Stimulated activated naive B cell treated with anti-CD40 and anti-IgM and Interleukin-4, amounts not matched to agents 10 μg/mL and 1 μg/mL and 100 μg/mL, for 72 hours (primary cell): ENCODE data around the gene CDAN1.

Experiments used
- ATAC-seq, 2 donors: fragments of 150-1000 bp; cut with Tn5 transposase; replicated peaks; 2 replicates each; pipeline ENCODE4 v1.10.0; 2021; ENCODE audit warnings: moderate library complexity in 1 of 2
- DNase-seq: peaks from one replicate; pipeline ENCODE4 v3.0.0; 2021
- H3K27ac Mint-ChIP-seq: one replicate; pipeline ENCODE4 v1.8.0; 2022; ENCODE audit warnings: mild to moderate bottlenecking, mixed read lengths
- H3K27me3 Mint-ChIP-seq, 2 donors: one replicate each; pipeline ENCODE4 v1.8.0; 2022; ENCODE audit warnings: mixed read lengths in 2 of 2
- H3K36me3 Mint-ChIP-seq, 2 donors: one replicate each; pipeline ENCODE4 v1.8.0; 2022; ENCODE audit warnings: mixed read lengths in 2 of 2, mild to moderate bottlenecking in 1 of 2
- H3K4me1 Mint-ChIP-seq, 2 donors: one replicate each; pipeline ENCODE4 v1.8.0; 2022; ENCODE audit warnings: mixed read lengths in 2 of 2, mild to moderate bottlenecking in 1 of 2
- H3K4me3 Mint-ChIP-seq, 2 donors: one replicate each; pipeline ENCODE4 v1.8.0; 2022; ENCODE audit warnings: mild to moderate bottlenecking in 2 of 2, mixed read lengths in 2 of 2, moderate library complexity in 1 of 2
- H3K9me3 Mint-ChIP-seq, 2 donors: one replicate each; pipeline ENCODE4 v1.8.0; 2022; ENCODE audit warnings: mixed read lengths in 2 of 2, mild to moderate bottlenecking in 1 of 2

CDAN1 gene

GRCh38 chr15:42742149-42742548 is 5.2 kb upstream of the CDAN1 start:
- Mint-ChIP-seq H3K27ac (no peak overlapping the region), H3K36me3 (peaks cover 7 to 10% of the 10 kb centered on the region in 2 donors), H3K4me3 (no peak overlapping the region), H3K27me3 (no peaks in the 10 kb centered on the region), H3K9me3 (no peaks in the 10 kb centered on the region), H3K4me1 (peaks cover 0 to 5% of the 10 kb centered on the region in 2 donors)
- ATAC-seq (no peak), DNase-seq (no peak)

GRCh38 chr15:42741710-42742109 is 4.8 kb upstream of the CDAN1 start:
- ATAC-seq (no peak), DNase-seq (no peak)
- Mint-ChIP-seq H3K4me1 (peaks cover 0 to 5% of the 10 kb centered on the region in 2 donors), H3K27ac (no peak overlapping the region), H3K27me3 (no peaks in the 10 kb centered on the region), H3K9me3 (no peaks in the 10 kb centered on the region), H3K36me3 (peaks cover 7 to 10% of the 10 kb centered on the region in 2 donors), H3K4me3 (no peak overlapping the region)

- no peak for DNase-seq
- H3K27ac Mint-ChIP-seq = peak overlapping the region; percentile 81
Measured at GRCh38 chr15:42737529-42738328, 801 bp upstream of the CDAN1 start.

GRCh38 chr15:42736178-42736792 is 643 bp downstream of the CDAN1 start:
- peak; percentile 43 to 47 for ATAC-seq
- Mint-ChIP-seq H3K4me3 (peak overlapping the region; percentile 84 to 90), H3K9me3 (no peaks in the 10 kb centered on the region), H3K27ac (peak overlapping the region; percentile 51), H3K36me3 (peaks cover 20 to 27% of the 10 kb centered on the region in 2 donors), H3K27me3 (no peaks in the 10 kb centered on the region), H3K4me1 (peaks cover 7 to 24% of the 10 kb centered on the region in 2 donors)
- DNase-seq = no peak

More at GRCh38 chr15:42737529-42738328, 801 bp upstream of the CDAN1 start:
- peaks cover 7 to 24% of the 10 kb centered on the region in 2 donors for H3K4me1 Mint-ChIP-seq
- no peak for ATAC-seq
- H3K4me3 Mint-ChIP-seq = peak overlapping the region; percentile 82 to 90
- no peaks in the 10 kb centered on the region for H3K27me3 Mint-ChIP-seq
- no peaks in the 10 kb centered on the region for H3K9me3 Mint-ChIP-seq
- peaks cover 11 to 13% of the 10 kb centered on the region in 2 donors for H3K36me3 Mint-ChIP-seq

GRCh38 chr15:42735382-42736165 is 1.4 kb downstream of the CDAN1 start:
- DNase-seq (no peak), ATAC-seq (no peak)
- H3K4me1 Mint-ChIP-seq = peaks cover 7 to 24% of the 10 kb centered on the region in 2 donors
- peaks cover 24 to 32% of the 10 kb centered on the region in 2 donors for H3K36me3 Mint-ChIP-seq
- no peaks in the 10 kb centered on the region for H3K9me3 Mint-ChIP-seq
- H3K27ac Mint-ChIP-seq = peak overlapping the region; percentile 17
- H3K4me3 Mint-ChIP-seq = peak overlapping the region; percentile 84 to 90
- no peaks in the 10 kb centered on the region for H3K27me3 Mint-ChIP-seq

- ATAC-seq (no peak), DNase-seq (no peak)
- Mint-ChIP-seq H3K27me3 (no peaks in the 10 kb centered on the region), H3K4me3 (peak overlapping the region in 1 of 2 donors; percentile 11), H3K36me3 (peaks cover 35 to 42% of the 10 kb centered on the region in 2 donors), H3K4me1 (peaks cover 10 to 24% of the 10 kb centered on the region in 2 donors), H3K27ac (no peak overlapping the region), H3K9me3 (no peaks in the 10 kb centered on the region)
Measured at GRCh38 chr15:42734076-42734672, 2.8 kb downstream of the CDAN1 start.

GRCh38 chr15:42733027-42733426 is 3.9 kb downstream of the CDAN1 start:
- peaks cover 41 to 50% of the 10 kb centered on the region in 2 donors for H3K36me3 Mint-ChIP-seq
- no peak overlapping the region for H3K4me3 Mint-ChIP-seq
- DNase-seq (no peak), ATAC-seq (no peak)
- H3K9me3 Mint-ChIP-seq = no peaks in the 10 kb centered on the region
- no peaks in the 10 kb centered on the region for H3K27me3 Mint-ChIP-seq
- peak overlapping the region; percentile 31 for H3K27ac Mint-ChIP-seq
- H3K4me1 Mint-ChIP-seq = peaks cover 10 to 24% of the 10 kb centered on the region in 2 donors

GRCh38 chr15:42732095-42732827 is 4.7 kb downstream of the CDAN1 start:
- Mint-ChIP-seq H3K27me3 (no peaks in the 10 kb centered on the region), H3K9me3 (no peaks in the 10 kb centered on the region), H3K36me3 (peaks cover 44 to 57% of the 10 kb centered on the region in 2 donors), H3K27ac (no peak overlapping the region), H3K4me3 (no peak overlapping the region), H3K4me1 (peaks cover 10 to 19% of the 10 kb centered on the region in 2 donors)
- no peak for ATAC-seq
- no peak for DNase-seq

GRCh38 chr15:42731461-42731860 is 5.5 kb downstream of the CDAN1 start:
- Mint-ChIP-seq H3K36me3 (peaks cover 50 to 59% of the 10 kb centered on the region in 2 donors), H3K4me1 (peaks cover 10 to 19% of the 10 kb centered on the region in 2 donors), H3K9me3 (no peaks in the 10 kb centered on the region), H3K27ac (no peak overlapping the region), H3K27me3 (no peaks in the 10 kb centered on the region), H3K4me3 (no peak overlapping the region)
- ATAC-seq = no peak
- DNase-seq = no peak

GRCh38 chr15:42730536-42730935 is 6.4 kb downstream of the CDAN1 start:
- DNase-seq = no peak
- no peak overlapping the region for H3K4me3 Mint-ChIP-seq
- no peaks in the 10 kb centered on the region for H3K27me3 Mint-ChIP-seq
- H3K36me3 Mint-ChIP-seq = peaks cover 49 to 61% of the 10 kb centered on the region in 2 donors
- no peaks in the 10 kb centered on the region for H3K9me3 Mint-ChIP-seq
- no peak for ATAC-seq
- H3K27ac Mint-ChIP-seq = no peak overlapping the region
- peaks cover 8 to 11% of the 10 kb centered on the region in 2 donors for H3K4me1 Mint-ChIP-seq

- Mint-ChIP-seq H3K36me3 (peaks cover 53 to 62% of the 10 kb centered on the region in 2 donors), H3K4me3 (no peak overlapping the region), H3K27me3 (no peaks in the 10 kb centered on the region), H3K27ac (no peak overlapping the region), H3K4me1 (peaks cover 6 to 7% of the 10 kb centered on the region in 2 donors), H3K9me3 (no peaks in the 10 kb centered on the region)
- DNase-seq (no peak), ATAC-seq (no peak)
Measured at GRCh38 chr15:42730135-42730534, 6.8 kb downstream of the CDAN1 start.

GRCh38 chr15:42729409-42729808 is 7.5 kb downstream of the CDAN1 start:
- H3K36me3 Mint-ChIP-seq = peaks cover 56 to 65% of the 10 kb centered on the region in 2 donors
- H3K27me3 Mint-ChIP-seq = no peaks in the 10 kb centered on the region
- H3K4me3 Mint-ChIP-seq = no peak overlapping the region
- ATAC-seq (no peak), DNase-seq (no peak)
- H3K27ac Mint-ChIP-seq = no peak overlapping the region
- peaks cover 4 to 6% of the 10 kb centered on the region in 2 donors for H3K4me1 Mint-ChIP-seq
- no peaks in the 10 kb centered on the region for H3K9me3 Mint-ChIP-seq

GRCh38 chr15:42728972-42729371 is 8.0 kb downstream of the CDAN1 start:
- H3K4me3 Mint-ChIP-seq = no peak overlapping the region
- peaks cover 0 to 4% of the 10 kb centered on the region in 2 donors for H3K4me1 Mint-ChIP-seq
- no peak for DNase-seq
- H3K27ac Mint-ChIP-seq = no peak overlapping the region
- H3K9me3 Mint-ChIP-seq = no peaks in the 10 kb centered on the region
- no peak for ATAC-seq
- H3K36me3 Mint-ChIP-seq = peaks cover 52 to 65% of the 10 kb centered on the region in 2 donors
- H3K27me3 Mint-ChIP-seq = no peaks in the 10 kb centered on the region
